Trophoblast cell (in vitro differentiated cells and primary cell): ENCODE data around the gene KANSL1L.

Experiments
- DNase-seq, 2 donors: peaks; one replicate each; pipeline ENCODE4 v3.0.0-alpha.2; 2016
- H2AFZ ChIP-seq: 2 replicates; pipeline ENCODE4 v1.6.1; 2013; ENCODE audit warnings: low read length, moderate library complexity, mild to moderate bottlenecking; ENCODE audit not compliant: insufficient read depth, poor library complexity
- H2AK5ac ChIP-seq: 2 replicates; pipeline ENCODE4 v1.6.1; 2013; ENCODE audit warnings: mild to moderate bottlenecking, low read length
- H2BK120ac ChIP-seq: 2 replicates; pipeline ENCODE4 v1.6.1; 2013; ENCODE audit warnings: low read length, mild to moderate bottlenecking, moderate library complexity; ENCODE audit not compliant: insufficient read depth, poor library complexity
- H2BK12ac ChIP-seq: 2 replicates; pipeline ENCODE4 v1.6.1; 2013; ENCODE audit warnings: mild to moderate bottlenecking, low read length, moderate library complexity
- H2BK5ac ChIP-seq: 2 replicates; pipeline ENCODE4 v1.6.1; 2013; ENCODE audit warnings: low read length, low read depth, moderate library complexity, mild to moderate bottlenecking; ENCODE audit not compliant: poor library complexity
- H3K14ac ChIP-seq: 2 replicates; pipeline ENCODE4 v1.6.1; 2013; ENCODE audit warnings: mild to moderate bottlenecking, low read length
- H3K18ac ChIP-seq: 2 replicates; pipeline ENCODE4 v1.6.1; 2013; ENCODE audit warnings: mild to moderate bottlenecking, low read length
- H3K23ac ChIP-seq: 2 replicates; pipeline ENCODE4 v1.6.1; 2013; ENCODE audit warnings: low read length
- H3K27ac ChIP-seq: 2 replicates; pipeline ENCODE4 v1.5.1; 2013; ENCODE audit warnings: low read depth, mild to moderate bottlenecking, inconsistent platforms, low read length, moderate library complexity
- H3K27me3 ChIP-seq: 2 replicates; pipeline ENCODE4 v1.6.1; 2013; ENCODE audit warnings: inconsistent platforms, mild to moderate bottlenecking, low read length, moderate library complexity; ENCODE audit not compliant: insufficient read depth
- H3K36me3 ChIP-seq, 2 experiments: 1 replicate in 1 of 2; 2 replicates in 1 of 2; pipeline ENCODE4 v1.6.1; 2013; ENCODE audit warnings: low read length in 2 of 2, mild to moderate bottlenecking in 2 of 2, moderate library complexity in 1 of 2; ENCODE audit not compliant: insufficient read depth in 2 of 2, control insufficient read depth in 1 of 2
- H3K4ac ChIP-seq: 2 replicates; pipeline ENCODE4 v1.6.1; 2013; ENCODE audit warnings: low read depth, mild to moderate bottlenecking, low read length, moderate library complexity
- H3K4me1 ChIP-seq, 2 experiments: 1 replicate in 1 of 2; 2 replicates in 1 of 2; pipeline ENCODE4 v1.6.1; 2013; ENCODE audit warnings: low read length in 2 of 2, mild to moderate bottlenecking in 2 of 2, moderate library complexity in 1 of 2; ENCODE audit not compliant: insufficient read depth in 2 of 2, control insufficient read depth in 1 of 2
- H3K4me2 ChIP-seq: 2 replicates; pipeline ENCODE4 v1.6.1; 2013; ENCODE audit warnings: inconsistent platforms, mild to moderate bottlenecking, low read length, moderate library complexity
- H3K4me3 ChIP-seq: 2 replicates; pipeline ENCODE4 v1.5.1; 2013; ENCODE audit warnings: mild to moderate bottlenecking, low read depth, low read length, inconsistent platforms
- H3K79me1 ChIP-seq: one replicate; pipeline ENCODE4 v1.6.1; 2013; ENCODE audit warnings: low read length
- H3K79me2 ChIP-seq: 2 replicates; pipeline ENCODE4 v1.6.1; 2013; ENCODE audit warnings: low read length, mild to moderate bottlenecking; ENCODE audit not compliant: control insufficient read depth, insufficient read depth, poor library complexity
- H3K9ac ChIP-seq: 2 replicates; pipeline ENCODE4 v1.6.1; 2013; ENCODE audit warnings: mild to moderate bottlenecking, low read length
- H3K9me3 ChIP-seq: 2 replicates; pipeline ENCODE4 v1.6.1; 2013; ENCODE audit warnings: low read depth, mild to moderate bottlenecking, control low read depth, inconsistent platforms, low read length; ENCODE audit not compliant: insufficient read depth
- H4K12ac ChIP-seq: 2 replicates; pipeline ENCODE4 v1.6.1; 2013; ENCODE audit warnings: low read depth, mild to moderate bottlenecking, low read length, moderate library complexity
- H4K8ac ChIP-seq: 2 replicates; pipeline ENCODE4 v1.6.1; 2013; ENCODE audit warnings: low read depth, mild to moderate bottlenecking, low read length, moderate library complexity
- H4K91ac ChIP-seq: one replicate; pipeline ENCODE4 v1.6.1; 2013; ENCODE audit warnings: low read depth, mild to moderate bottlenecking, low read length, moderate library complexity
- WGBS: extraction: QIAGEN DNeasy Blood & Tissue Kit; methylation state at CpG from one replicate; pipeline ENCODE4 v1.1.7; 2013; ENCODE audit warnings: missing lambda C conversion rate; ENCODE audit not compliant: insufficient read length, insufficient coverage; ENCODE audit errors: extremely low coverage; 5-methylcytosine and 5-hydroxymethylcytosine counted together

The KANSL1L gene

GRCh38 chr2:210046851-210047500 lies 124.2 kb downstream of the KANSL1L start:
- Histone ChIP-seq H3K79me2 (no peaks in the 10 kb centered on the region), H3K14ac (no peak overlapping the region), H2AK5ac (no peak overlapping the region), H3K23ac (no peak overlapping the region), H3K27ac (no peak overlapping the region), H3K36me3 (no peaks in the 10 kb centered on the region), H3K9ac (no peak overlapping the region), H2AFZ (no peak overlapping the region), H2BK12ac (no peak overlapping the region), H4K91ac (no peak overlapping the region), H4K12ac (no peak overlapping the region), H3K4me1 (no peaks in the 10 kb centered on the region), H2BK120ac (no peak overlapping the region), H3K4me2 (no peak overlapping the region), H3K4ac (no peak overlapping the region), H3K9me3 (no peaks in the 10 kb centered on the region), H3K79me1 (no peaks in the 10 kb centered on the region), H3K27me3 (no peaks in the 10 kb centered on the region), H3K18ac (no peak overlapping the region), H4K8ac (no peak overlapping the region), H3K4me3 (no peak overlapping the region), H2BK5ac (no peak overlapping the region)
- no CpG with 5 or more reads among the region's 2 CpGs for WGBS
- no peak for DNase-seq

DNA sequence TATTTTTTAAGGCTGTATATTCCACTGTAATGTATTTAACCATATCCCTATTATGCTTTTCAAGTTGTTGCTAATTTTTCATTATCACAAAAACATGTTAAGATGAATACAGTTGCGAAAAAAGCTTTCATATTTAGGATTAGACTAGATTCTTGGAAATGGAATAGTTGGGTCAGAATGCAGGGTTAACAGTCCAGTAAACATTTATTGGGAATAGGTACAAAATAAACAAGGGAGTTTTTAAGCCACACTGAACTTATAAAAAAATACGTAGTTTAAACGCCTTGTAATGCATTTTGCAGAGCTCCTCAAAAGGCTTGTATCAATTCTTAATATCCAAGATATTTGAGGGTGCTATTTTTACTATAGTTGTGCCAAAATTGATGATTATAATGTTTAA lies 133.1 kb downstream of the KANSL1L start:
- Histone ChIP-seq H3K9me3 (peaks cover 2% of the 10 kb centered on the region), H3K9ac (no peak overlapping the region), H3K36me3 (no peaks in the 10 kb centered on the region), H4K91ac (no peak overlapping the region), H3K14ac (no peak overlapping the region), H3K79me1 (no peaks in the 10 kb centered on the region), H3K79me2 (no peaks in the 10 kb centered on the region), H2BK5ac (no peak overlapping the region), H2BK120ac (no peak overlapping the region), H3K27ac (no peak overlapping the region), H2AFZ (no peak overlapping the region), H3K27me3 (no peaks in the 10 kb centered on the region), H3K23ac (no peak overlapping the region), H2AK5ac (no peak overlapping the region), H4K8ac (no peak overlapping the region), H3K4me3 (no peak overlapping the region), H3K4me1 (no peaks in the 10 kb centered on the region), H4K12ac (no peak overlapping the region), H3K4ac (no peak overlapping the region), H3K4me2 (no peak overlapping the region), H2BK12ac (no peak overlapping the region), H3K18ac (no peak overlapping the region)
- no peak for DNase-seq
- no CpG with 5 or more reads among the region's 3 CpGs for WGBS

- Histone ChIP-seq H3K79me2 (no peaks in the 10 kb centered on the region), H3K9ac (no peak overlapping the region), H3K4me3 (no peak overlapping the region), H3K27me3 (no peaks in the 10 kb centered on the region), H4K12ac (no peak overlapping the region), H2BK120ac (no peak overlapping the region), H3K23ac (no peak overlapping the region), H2AFZ (no peak overlapping the region), H3K36me3 (no peaks in the 10 kb centered on the region), H3K4me2 (no peak overlapping the region), H4K8ac (no peak overlapping the region), H3K27ac (no peak overlapping the region), H2AK5ac (no peak overlapping the region), H3K9me3 (peaks cover 2% of the 10 kb centered on the region), H3K79me1 (no peaks in the 10 kb centered on the region), H3K18ac (no peak overlapping the region), H3K4ac (no peak overlapping the region), H2BK12ac (no peak overlapping the region), H3K4me1 (no peaks in the 10 kb centered on the region), H4K91ac (no peak overlapping the region), H3K14ac (no peak overlapping the region), H2BK5ac (no peak overlapping the region)
- no CpG with 5 or more reads among the region's 4 CpGs for WGBS
- DNase-seq: peak; percentile 76 to 83
Observed at GRCh38 chr2:210035679-210036078, 135.5 kb downstream of the KANSL1L start.

DNA sequence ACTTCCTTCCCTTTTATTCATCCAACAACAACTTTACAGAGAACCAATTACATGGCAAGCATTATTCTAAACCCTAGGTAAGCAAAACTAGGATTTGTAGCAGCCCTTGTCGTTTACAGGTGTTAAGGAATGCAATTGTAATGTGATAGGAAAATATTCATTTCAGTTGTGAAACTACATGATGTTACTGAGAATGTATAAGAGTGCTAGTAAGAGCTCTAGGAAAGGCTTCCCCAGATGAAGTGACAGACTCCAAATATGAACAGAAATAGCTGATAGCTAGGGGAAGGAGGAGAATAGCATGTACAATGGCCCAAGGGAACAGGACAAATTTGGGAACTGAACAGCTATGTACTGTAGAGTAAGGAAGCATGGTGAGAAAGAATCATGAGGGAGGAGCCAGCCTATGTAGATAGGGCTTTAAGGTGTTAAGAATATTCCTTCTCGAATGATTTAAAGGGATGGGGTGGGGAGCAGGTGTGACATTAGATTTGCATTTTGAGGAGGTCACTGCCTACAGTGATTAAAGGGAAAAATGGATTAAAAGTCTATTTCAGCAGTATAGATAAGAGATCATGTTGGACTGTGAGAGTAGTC lies 137.0 kb downstream of the KANSL1L start:
- no peak overlapping the region for H4K8ac ChIP-seq
- H3K4me3 ChIP-seq: no peak overlapping the region
- no peak overlapping the region for H3K9ac ChIP-seq
- H2BK12ac ChIP-seq: no peak overlapping the region
- WGBS: no CpG with 5 or more reads among the region's 2 CpGs
- H2BK5ac ChIP-seq: no peak overlapping the region
- H3K14ac ChIP-seq: no peak overlapping the region
- H3K27ac ChIP-seq: no peak overlapping the region
- H3K18ac ChIP-seq: no peak overlapping the region
- H3K4ac ChIP-seq: no peak overlapping the region
- H3K27me3 ChIP-seq: no peaks in the 10 kb centered on the region
- no peak overlapping the region for H2AFZ ChIP-seq
- no peaks in the 10 kb centered on the region for H3K79me2 ChIP-seq
- no peak overlapping the region for H2AK5ac ChIP-seq
- H3K4me1 ChIP-seq: no peaks in the 10 kb centered on the region
- peaks cover 2% of the 10 kb centered on the region for H3K9me3 ChIP-seq
- no peak overlapping the region for H3K23ac ChIP-seq
- no peaks in the 10 kb centered on the region for H3K36me3 ChIP-seq
- no peak overlapping the region for H4K12ac ChIP-seq
- no peak overlapping the region for H2BK120ac ChIP-seq
- no peak overlapping the region for H3K4me2 ChIP-seq
- H3K79me1 ChIP-seq: no peaks in the 10 kb centered on the region
- H4K91ac ChIP-seq: no peak overlapping the region
- DNase-seq: peak in 1 of 2 donors; percentile 2
